GM12801 (cell line): ENCODE measurements around the gene NEO1.

ENCODE experiments used
- CTCF ChIP-seq: IDR thresholded peaks from one replicate; pipeline ENCODE4 v1.5.1; 2011; ENCODE audit warnings: control low read depth; ENCODE audit not compliant: insufficient read length; ENCODE audit errors: extremely low read depth

NEO1 gene

DNA sequence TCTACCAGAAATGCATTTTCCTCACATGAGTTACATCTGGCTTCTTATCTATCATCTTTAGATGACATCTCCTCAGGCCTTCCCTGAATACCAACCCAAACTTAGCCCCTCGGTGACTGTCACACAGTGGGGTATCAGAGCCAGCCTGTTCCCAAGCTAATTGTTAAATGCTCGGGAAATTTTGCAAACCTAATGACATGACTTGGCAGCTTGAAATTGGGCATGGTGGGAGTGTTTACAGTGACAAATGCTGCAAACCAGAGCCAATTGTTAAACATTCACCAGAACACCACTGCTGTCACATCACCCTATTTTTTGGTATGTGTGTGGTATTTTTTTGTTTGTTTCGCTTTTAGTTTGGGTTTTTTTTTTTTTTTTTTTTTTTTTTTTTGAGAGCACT lies 185.6 kb downstream of the NEO1 start:
- no peak for TF ChIP-seq CTCF

DNA sequence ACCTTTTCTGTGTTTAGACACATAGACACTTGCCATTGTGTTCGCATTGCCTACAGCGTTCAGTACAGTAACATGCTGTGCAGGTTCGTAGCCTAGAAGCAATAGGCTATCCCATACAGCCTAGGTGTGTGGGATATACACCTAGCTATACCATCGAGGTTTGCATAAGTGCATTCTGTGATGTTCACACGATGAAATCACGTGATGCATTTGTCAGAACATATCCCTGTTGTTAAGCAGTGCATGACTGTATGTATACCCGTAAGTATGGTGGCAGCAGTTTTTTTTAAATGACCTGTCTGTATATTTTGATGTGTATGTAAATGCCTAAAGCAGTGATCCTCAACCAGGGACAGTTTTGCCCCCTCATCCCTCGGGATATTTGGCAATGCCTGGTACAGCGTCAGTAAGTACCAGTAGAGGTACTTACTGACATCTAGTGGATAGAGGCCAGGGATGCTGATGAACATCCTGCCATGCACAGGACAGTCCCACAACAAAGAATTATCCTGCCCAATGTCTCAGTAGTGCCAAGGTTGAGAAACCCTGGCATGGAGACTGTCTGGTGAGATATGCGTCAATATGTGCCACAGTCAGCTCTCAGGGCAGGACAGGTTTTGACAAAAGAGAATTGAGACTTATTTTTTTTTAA lies 187.4 kb downstream of the NEO1 start:
- TF ChIP-seq CTCF: no peak

DNA sequence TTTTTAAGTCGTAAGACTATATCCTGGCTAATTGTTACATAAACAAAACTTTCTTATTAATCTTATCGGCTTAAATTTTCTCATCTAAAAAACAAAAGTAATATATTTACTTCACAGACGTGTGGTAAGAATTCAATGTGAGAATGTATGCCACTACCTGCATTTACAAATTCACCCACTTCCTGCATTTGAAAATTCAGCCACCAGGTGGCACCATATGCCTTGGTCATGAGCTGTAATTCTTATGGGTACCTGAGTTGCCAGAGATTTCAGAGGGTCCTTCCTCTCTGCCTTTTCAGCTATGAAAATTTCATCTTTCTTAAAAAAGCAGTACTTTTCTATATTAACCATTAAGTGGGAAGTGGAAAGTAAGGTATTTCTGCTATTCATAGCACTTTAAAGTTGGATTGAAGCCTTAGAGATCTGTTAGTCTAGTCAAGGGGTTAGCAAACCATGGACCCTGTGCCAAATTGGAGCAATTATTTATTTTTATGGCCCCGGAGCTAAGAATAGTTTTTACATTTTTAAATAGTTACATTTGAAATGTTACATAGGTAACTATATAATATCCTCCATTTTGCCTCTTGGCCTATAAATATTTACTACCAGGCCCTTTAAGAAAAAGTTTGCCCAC lies 188.7 kb downstream of the NEO1 start:
- no peak for TF ChIP-seq CTCF

DNA sequence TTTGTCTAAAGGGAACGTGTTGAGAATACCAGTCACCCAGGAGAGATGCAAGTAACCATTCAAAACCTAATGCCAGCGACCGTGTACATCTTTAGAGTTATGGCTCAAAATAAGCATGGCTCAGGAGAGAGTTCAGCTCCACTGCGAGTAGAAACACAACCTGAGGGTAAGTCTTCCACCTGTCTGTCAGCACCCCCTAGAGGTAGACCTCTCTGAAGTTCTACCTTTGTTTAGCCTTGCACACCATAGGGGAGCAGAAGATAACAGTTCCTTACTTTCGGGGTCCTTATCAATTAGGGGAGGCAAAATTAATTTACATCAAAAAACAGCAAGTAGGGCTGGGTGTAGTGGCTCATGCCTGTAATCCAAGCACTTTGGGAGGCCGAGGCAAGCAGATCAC lies 192.1 kb downstream of the NEO1 start:
- no peak for TF ChIP-seq CTCF

DNA sequence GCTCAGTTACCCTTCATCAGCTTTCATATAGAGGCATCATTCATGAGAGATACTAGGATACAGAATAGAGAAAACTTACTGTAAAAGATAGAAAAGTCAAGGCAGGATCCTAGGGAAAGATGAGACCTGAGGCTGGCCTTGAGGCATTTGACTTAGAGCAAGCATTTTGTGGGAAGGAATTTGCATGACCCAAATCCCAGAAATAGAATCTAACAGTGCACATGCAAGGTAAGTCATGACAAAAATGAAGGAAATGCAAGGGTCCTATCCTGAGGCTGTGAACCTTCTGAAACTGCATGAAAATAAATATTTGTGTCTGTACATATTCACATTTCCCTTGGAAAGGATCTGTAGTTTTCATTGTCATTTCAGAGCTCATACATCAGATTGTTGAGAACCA lies 194.2 kb downstream of the NEO1 start:
- no peak for TF ChIP-seq CTCF

DNA sequence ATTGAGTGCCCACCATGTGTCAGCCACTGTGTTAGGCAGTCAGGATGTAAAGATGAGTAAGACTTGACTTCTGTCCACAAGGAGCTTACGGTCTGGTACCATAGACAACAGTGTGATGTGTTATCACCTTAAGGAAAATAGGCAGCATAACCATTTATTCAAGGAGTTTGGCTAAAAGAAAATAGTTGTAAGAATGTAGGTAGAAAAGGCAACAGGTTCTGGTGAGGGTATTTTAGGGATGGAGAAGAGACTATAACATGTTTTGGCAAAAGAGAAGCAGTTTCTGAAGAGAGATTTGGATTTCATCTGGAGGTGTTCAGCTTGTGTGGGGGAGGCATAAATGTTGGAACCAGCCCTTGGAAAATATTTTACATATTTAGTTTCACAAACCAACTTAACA lies 194.6 kb downstream of the NEO1 start:
- TF ChIP-seq CTCF: no peak

DNA sequence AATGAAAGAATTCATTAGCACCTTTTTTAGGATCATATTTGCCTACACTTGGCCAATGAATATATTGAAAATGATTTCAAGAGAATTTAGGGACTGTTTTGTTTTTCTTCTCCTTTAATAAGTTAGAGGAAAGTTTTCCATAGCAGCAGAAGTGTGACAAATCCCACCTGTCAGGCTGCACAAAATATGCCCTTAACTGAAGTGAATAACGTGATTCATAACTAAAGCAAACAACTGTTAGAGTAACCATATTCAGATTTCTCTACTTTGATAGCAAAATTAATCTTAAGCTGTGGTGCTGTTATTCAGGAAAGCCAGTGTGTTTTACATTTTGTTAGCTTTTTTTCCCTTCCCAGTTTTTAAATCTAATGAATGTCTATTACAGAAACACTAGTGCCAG lies 195.1 kb downstream of the NEO1 start:
- TF ChIP-seq CTCF: no peak
